GM21737 (cell line): Measurements from ENCODE around the gene CMTM2.

Experiments used
- ATAC-seq: cut with Tn5 transposase; IDR thresholded peaks from one replicate; pipeline ENCODE4 v1.9.1; 2021; ENCODE audit warnings: mild to moderate bottlenecking, moderate library complexity; ENCODE audit not compliant: unreplicated experiment

The CMTM2 gene, protein sequence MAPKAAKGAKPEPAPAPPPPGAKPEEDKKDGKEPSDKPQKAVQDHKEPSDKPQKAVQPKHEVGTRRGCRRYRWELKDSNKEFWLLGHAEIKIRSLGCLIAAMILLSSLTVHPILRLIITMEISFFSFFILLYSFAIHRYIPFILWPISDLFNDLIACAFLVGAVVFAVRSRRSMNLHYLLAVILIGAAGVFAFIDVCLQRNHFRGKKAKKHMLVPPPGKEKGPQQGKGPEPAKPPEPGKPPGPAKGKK

DNA sequence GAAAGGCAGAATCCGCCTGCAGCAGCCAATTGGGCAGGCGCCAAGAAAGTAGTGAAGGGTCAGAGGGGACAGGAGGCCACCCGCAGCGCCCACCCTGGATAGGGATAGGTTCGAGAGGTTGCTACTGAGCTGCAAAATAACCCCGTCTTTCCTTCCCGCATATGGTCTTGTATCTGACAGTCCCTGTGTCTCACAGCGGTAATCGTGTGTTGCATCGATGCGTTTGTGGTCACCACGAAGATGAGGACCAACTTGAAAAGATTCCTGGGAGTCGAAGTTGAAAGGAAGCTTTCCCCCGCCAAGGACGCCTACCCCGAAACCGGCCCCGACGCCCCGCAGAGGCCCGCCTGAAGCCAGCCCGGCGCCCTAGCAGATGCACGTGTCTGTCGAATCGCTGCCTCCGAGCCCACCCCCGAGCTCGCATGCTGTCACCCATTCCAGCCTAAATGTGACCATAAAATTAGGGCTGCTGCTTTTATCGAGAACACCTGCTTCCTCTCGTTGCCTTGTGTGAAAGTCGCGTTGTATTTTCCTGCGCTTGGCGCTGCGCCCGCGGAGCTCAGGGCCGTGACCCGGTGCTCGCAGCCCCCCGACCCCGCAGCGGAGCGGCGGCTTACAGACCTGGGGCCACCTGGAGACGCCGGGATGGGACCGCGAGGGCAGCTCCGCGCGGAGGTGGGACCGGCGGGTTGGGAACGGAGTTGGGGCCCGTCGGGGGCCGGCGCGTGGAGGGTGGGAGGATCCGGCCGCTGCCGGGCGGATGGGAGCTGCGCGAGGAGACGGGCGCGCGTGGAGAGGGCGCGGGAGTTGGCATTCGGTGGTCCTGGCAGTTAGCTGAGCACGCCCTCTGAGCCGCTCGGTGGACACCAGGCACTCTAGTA is at the start of gene CMTM2:
Gene CMTM2, plus strand, starts transcription at position 813 of the 881 bp plus-strand sequence. CDS start 145 bp downstream, outside the sequence.
- ATAC-seq, result no peak

DNA sequence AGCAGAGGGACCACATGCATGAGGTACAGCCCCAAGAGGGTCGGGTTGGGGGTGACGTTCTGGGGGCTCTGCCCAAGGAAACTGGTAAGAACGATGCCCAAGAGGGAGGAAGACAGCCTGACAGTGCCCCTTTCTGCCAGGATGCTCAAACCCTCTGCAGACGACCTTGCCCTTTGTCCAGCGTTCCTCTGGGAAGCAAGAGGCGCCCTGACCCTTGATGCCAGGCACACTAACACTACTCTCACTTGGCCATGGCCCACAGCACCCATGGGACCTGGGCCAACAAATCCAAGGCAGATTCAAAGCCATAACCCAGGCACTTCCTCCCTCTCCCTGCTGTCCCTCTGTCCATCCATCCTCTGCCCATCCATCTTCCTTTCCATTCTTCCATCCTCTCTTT is 49.8 kb upstream of the CMTM2 start:
- no peak for ATAC-seq

DNA sequence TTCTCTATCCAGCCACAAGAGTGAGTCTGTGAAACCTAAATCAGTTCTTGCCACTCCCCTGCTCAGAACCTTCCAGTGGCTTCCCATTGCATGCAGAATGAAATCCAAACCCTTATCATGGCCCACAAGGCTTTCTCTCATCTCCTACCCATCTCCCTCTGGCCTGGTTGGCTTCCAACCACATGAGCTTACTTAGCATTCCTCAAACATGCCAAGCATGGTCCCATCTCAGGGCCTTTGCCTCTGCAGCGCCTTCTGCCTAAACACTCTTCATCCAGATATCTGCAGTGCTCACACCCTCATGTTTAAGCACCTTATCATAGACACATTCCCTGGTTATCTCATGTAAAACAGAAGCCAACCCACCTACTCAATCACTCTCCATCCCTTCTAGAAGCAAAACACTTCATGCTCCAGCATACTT is 44.9 kb upstream of the CMTM2 start:
- no peak for ATAC-seq

DNA sequence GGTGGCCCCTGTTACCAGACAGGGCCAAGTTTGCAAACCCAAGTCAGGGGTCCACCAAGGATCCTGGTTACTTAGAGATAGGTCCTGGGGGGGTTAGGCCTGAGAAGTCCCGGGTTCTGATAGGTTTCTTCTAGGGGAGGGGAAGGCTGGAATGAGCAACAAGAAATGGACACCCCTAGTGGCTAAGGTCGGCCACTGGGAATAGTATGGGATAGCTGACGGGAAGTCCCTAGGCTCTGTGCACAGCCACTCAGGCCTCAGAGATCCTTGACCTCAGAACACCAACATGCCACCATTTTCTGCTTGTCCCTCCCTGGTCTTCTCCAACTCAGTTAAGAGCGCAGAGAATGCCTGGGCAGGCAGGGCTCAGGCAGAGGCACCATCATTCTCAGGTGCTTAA is 42.7 kb upstream of the CMTM2 start:
- ATAC-seq, result no peak

DNA sequence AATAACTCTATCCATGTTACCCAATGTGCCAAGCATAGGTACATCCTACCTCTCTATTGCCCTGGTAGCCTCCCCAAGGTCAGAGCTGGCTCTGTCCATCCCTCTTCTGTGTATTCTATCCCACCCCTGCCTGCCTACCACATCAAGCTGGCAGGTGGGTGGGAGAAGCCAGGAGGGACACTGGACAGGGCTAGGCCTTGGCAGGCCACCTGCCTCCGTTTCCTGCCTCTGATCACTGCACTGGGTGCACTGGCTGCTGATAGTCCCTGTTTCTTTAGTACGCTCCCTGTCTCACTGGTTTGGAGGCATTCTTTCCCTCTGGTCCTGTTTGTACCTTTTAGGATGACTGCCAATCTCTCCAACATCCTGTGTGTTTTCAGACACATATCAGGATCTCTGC is 42.0 kb upstream of the CMTM2 start:
- ATAC-seq, result no peak

DNA sequence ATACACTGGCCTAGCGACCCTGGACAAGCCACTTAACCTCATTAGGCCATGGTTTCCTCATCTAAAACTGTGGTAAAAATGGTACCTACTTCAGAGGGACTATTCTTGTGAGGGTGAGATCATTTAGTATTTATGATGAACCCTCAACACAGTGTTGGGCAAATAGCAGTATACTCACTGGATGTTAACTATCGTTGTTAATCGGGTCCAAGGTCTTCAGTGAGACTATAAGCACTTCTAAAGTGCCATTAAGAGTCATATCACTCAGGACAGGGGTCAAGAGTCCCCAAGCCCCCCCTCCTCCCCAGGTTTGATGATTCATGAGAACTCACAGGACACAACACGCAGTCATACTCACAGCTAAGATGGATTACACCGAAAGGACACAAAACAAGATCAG is 40.4 kb upstream of the CMTM2 start:
- ATAC-seq, result no peak

DNA sequence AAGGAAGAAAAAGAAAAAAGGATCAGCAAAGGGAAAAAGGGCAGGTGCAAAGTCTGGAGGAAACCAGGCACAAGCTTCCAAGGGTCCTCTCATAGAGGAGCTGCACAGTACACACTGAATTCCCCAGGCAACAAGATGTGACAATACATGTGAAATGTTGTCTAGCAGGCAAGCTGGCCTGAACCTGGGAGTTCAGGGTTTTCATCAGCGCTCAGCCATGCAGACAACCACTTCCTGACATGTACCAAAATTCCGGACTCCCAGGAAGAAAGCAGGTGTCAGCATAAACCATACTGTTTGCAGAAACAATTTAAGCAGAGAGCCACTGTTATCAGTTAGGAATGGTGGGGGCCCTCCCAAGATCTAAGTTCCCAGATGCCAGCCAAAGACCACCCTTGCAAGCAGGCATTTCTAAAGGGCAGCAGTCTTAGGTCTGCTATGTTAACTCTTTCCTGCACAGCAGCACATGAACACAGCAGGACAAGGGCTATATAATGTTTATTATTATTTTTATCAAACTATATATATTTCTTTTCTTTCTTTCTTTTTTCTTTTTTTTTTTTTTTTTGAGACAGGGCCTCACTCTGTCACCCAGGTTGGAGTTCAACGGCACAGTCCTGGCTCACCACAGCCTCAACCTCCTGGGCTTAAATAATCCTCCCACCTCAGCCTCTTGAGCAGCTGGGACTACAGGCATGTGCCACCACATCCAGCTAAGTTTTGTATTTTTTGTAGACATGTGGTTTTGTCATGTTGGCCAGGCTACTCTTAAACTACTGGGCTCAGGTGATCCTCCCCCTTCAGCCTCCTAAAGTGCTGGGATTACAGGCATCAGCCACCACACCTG is 39.4 kb upstream of the CMTM2 start:
- ATAC-seq, result no peak

DNA sequence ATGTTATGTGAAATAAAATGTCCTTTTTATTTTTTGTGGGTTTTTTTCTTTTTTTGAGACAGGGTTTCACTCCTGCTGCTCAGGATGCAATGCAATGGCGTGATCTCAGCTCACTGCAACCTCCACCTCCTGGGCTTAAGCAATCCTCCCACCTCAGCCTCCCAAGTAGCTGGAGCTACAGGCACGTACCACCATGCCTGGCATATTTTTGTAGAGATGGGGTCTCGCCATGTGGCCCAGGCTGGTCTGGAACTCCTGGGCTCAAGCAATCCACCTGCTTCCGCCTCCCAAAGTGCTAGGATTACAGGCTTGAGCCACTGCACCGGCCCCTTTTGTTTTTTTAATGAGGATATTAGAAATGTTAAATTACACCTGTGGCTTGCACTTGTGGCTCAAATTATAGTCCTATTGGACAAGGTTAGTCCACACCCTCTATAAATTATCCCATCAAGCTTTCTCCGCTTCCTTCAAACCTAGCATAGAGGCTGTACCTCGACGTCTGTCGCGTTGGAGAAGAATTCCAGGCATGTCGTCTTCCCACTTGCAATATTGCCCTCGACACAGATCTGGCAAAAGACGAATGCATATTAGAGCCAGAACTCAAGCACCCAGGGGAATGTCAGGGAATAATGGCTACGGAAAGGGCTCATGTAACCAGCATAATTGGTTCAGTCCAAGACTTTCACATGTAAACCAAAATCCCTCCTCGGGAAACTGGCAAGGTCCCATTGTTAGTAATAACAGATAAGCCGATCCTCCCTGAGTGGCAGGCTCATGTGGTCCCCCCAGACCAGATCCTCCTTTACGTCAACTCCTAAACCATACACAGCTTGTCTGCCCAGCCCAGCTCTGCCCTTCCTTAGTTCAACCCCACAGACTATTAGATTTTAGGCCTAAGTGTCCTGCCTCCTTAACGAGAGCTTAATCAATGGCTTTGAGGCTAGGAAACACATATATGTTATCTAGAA is 37.6 kb upstream of the CMTM2 start:
- no peak for ATAC-seq

DNA sequence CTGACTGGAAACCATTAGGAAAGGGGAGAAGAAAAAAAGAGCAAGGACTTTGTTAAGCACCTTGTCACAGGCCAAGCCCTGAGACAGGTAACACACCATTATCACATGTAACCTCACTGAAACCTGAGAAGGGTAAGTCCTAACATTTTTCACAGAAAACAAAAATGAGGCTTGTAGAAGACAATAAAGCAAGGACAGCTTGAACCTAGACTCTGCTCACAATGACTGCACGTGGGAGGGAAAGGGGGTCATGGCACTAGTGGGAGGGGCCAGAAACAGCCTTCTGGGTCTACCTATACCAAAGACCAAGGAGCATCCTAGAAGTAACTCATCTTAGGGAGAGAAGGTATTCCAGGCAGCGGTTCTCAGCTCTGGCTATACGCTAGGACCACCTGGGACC is 36.9 kb upstream of the CMTM2 start:
- no peak for ATAC-seq

DNA sequence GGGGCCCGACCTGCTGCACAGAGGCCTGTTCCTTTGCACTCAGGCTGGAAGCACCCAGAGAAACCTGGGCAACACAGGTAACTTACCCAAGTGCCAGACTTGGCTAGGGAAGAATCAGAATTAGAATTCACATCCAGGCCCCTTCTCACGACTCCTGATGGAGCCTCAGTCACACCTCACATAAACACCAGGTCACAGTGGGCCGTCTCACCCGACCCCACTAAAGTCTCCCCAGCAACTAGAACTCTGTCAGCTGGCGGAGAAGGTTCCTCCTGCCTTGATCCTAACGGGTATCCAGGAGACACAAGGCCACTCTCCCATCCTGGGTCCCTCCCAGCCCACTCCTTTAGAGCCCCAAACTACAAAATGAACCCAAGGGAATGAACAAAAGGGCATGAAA is 35.7 kb upstream of the CMTM2 start:
- ATAC-seq, result no peak

DNA sequence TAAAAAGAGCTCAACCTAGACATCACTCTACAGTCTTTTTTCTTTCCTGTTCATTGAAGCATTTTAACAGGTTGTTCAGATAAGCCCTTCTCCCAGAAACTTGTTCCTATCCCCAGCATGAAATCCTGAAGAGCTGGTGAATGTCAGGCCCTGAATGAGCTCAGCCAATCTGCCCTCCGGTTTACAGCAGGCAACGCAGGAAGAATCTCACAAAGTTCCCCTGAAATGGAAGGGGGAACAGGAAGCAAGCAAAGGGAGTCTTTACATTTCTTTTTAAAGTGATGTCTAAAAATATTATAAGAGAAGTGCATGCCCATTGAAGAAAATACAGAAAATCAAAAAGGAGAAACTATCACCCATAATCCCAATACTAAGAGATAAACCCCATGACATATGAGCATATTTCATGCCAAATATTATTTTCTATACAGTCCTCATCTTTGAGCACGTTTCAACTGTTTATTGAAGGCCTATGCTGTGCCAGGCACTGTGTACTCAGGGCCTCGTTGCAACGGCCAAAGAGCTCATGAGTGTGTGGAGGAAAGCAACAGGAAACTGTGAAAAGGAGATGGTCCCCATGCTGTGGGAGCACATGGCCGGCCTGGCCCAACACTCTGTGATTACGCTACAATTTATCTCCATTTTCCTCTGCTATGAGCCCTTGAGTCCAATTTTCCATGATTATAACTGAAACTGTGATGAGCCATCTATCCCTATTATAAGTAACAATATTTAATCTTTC is 35.1 kb upstream of the CMTM2 start:
- no peak for ATAC-seq

DNA sequence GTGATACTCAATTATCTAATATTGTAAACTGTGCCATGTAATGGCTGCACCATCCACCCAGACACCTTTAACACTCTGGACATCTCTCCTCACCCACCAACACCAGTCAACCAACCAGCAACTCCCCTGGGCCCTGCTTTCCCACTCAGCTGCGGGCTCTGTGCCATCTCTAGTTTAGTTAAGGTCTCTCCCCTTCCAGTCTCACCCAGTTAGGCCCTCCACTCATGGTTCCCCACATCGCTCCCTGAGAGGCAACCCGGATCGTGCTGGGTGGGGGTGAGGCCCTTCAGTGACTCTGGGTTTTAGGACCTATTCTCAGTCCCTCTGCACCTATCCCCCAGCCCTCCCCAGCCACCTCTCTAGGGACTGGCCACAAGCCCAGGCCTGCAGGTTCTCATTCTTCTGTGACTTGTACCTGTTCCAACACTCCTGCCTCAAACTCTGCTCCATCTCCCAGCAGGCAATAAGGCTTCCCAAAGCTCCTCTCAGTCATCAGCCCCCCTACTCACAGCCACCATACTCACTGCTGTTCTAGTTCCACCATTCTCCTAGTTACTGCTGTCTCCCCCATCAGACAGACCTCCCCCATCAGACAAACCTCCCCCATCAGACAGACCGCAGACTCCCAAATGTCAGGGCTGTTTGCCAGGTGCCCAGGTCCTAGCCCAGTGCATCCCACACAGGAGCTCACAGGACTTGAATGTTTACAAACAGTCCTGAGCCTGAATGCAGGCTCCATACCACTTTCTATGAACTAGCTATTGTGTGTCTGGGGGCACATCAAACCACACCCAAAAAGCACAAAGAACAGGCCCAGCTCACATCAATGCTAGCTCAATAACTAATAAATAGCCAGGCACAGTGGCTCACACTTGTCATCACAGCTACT is 31.9 kb upstream of the CMTM2 start:
- ATAC-seq, result no peak

DNA sequence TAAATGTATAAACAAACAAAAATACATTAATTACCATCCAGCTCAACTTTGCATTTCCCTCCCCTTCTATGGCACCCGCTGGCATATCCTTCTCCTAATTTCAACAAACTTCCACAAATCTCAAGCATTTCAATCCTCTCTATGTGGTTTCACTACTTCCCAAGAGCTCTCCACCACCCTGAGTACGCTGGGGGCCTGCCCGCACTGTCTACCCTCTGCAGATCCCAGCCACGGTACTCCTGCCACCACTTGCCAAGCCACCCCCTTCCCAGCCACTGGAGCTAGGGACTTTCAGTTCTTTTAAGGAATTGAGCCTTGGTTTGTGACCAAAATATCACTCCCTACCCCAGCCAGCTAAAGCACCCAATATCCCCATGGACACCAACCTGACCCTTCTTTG is 31.2 kb upstream of the CMTM2 start:
- ATAC-seq, result no peak

DNA sequence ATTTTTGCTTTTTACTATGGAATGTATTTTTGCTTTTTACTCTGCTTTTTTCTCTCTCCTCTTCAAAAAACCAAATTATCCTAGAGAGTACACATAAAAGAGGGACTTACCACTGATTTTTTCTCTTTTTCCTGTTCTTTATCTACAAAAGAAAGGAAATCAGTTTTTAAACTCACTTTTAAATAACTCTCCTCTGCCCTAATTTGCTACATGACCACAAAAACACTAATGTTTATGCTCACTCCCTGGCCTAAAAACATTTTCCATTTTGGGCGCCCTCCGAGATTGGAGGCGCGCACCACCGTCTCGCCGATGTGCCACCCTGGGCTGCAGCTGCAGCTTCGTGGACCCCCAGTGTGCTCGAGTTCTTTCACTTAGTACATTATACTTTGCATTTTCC is 30.4 kb upstream of the CMTM2 start:
- no peak for ATAC-seq

DNA sequence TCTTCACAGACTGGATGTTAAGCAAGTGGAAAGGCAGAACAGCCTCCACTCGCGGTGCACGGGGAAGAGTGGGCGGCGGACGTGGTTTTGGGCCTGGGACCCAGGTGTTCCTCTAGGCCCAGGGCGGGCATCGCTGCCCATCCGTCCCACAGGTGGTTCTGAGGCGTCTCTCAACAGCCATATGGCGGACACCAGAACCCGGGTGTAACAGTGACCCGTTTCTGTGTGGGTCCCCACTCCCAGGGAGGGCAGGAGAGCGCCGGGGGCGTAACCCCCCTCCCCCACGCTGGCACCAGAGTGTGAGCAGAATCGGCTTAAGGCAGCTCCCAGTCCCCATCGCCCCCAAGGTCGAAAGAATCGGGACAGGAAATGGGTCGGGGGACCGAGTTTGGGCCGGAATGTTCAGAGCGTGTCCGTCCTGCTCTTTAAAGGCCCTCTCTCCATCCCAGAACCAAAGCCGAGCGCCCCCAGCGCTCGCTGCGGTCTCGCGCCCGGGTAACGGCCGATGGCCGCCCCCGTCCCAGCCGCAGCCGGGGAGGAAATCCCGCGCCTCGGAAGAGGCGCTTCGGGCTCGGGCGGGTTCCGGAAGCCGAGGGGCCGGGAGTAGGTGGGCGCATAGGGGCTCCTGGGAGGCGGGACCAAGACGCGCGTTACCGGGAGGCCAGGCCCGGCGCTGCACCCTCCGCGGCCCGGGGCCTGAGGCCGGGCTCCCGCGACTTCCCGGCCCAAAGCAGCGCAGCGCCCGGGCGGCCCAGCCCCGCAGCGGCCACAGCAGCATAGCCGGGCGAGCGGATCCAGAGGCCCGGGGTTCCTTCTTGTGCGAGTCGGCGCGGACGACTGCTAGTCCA is 29.8 kb upstream of the CMTM2 start, which contains the start of gene TK2:
Gene TK2, minus strand, starts transcription at position 839 of the 848 bp plus-strand sequence. Its CDS starts 61 bp downstream, at position 778.
- ATAC-seq, result no peak

DNA sequence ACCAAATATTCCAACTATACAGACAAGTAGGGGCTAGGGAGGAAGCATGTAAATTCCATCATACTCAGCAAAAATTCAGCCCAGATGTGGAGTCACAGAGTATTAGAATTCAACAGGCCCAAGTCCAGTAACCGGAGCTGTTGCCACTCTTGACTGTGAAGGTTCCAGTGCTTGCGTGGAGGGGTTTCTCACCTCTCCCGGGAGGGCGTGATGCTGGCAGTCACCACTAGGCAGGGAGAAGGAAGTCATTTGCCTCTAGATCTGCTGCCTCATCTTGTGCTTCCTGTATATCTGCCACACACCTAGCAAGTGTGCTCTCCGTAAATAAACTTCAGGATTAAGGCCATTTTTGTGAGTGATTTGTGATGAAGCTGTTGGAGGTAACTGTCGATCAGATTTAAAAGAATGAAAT is 27.9 kb upstream of the CMTM2 start:
- no peak for ATAC-seq

DNA sequence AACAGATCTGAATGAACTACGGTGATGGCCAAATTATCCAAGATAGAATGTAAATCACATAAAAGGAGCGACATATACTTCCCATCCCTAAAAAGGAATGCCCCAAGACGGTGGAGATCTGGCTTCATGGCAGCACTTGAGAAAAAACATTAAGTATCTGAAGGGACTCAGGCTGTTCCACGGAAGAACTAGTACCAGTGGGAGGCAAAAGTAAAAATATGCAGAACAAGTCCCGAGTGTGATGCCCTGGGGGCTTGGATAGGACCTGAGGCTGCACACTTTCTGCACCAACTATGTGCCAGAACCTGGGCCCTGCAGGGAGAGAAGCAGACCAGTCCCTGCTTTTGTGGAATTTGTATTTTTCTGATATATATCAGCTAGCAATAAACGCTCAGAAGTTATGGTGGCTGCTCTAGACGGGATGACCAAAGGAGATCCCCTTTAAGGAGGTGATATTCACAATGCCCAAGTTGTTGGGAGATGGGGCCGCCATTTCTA is 27.4 kb upstream of the CMTM2 start:
- no peak for ATAC-seq
